Neural progenitor cell (in vitro differentiated cells): ENCODE data around the gene CEBPZ.

ENCODE experiments used
- EZH2 ChIP-seq: fragments of 200-600 bp; sonication (generic); IDR thresholded peaks from 2 replicates; pipeline ENCODE4 v1.6.1; 2017; ENCODE audit warnings: antibody characterized with exemption, mild to moderate bottlenecking, moderate library complexity
- TF ChIP-seq, protein P1 (sequence below): fragments of 200-600 bp; sonication (generic); IDR thresholded peaks from 2 replicates; pipeline ENCODE4 v1.5.1; 2017; ENCODE audit warnings: antibody characterized with exemption, mild to moderate bottlenecking

DNA sequence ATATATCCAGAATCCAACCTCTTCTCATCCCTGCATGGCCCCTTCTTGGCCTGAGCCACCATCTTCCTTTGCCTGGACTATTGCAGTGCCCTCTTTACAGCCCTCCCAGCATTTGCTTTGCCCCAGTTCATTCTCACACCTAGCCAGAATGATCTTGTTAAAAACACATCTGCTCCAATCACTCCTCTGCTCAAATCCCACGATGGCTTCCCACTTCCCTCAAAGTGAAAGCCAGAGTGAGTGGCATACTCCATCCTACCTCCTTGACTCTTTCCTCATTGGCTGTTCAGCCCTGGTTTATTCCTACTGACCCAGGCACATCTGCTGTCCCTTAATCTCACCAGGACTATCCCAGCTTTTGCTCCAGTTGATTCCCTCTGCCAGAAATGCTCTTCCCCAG, 57.7 kb downstream of the CEBPZ start:
- TF ChIP-seq, protein P1, sequence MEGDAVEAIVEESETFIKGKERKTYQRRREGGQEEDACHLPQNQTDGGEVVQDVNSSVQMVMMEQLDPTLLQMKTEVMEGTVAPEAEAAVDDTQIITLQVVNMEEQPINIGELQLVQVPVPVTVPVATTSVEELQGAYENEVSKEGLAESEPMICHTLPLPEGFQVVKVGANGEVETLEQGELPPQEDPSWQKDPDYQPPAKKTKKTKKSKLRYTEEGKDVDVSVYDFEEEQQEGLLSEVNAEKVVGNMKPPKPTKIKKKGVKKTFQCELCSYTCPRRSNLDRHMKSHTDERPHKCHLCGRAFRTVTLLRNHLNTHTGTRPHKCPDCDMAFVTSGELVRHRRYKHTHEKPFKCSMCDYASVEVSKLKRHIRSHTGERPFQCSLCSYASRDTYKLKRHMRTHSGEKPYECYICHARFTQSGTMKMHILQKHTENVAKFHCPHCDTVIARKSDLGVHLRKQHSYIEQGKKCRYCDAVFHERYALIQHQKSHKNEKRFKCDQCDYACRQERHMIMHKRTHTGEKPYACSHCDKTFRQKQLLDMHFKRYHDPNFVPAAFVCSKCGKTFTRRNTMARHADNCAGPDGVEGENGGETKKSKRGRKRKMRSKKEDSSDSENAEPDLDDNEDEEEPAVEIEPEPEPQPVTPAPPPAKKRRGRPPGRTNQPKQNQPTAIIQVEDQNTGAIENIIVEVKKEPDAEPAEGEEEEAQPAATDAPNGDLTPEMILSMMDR: no peak
- TF ChIP-seq EZH2: no peak
